Measurements from ENCODE around the gene MRPL24. TPM values are rescaled to one million over a fixed set of nuclear protein-coding genes. Genes with fewer than 3 reads are reported as not detected.

The MRPL24 gene
- total RNA-seq, 2 donors from 2014 or later, result 45.8 to 50.5 TPM

- Histone ChIP-seq H3K36me3 (peaks cover 44% of the 10 kb centered on the region), H3K4me3 (peak overlapping the region; percentile 70 to 81), H3K27me3 (no peaks in the 10 kb centered on the region), H3K9me3 (no peaks in the 10 kb centered on the region), H3K27ac (peak overlapping the region; percentile 78 to 83), H3K4me1 (peaks cover 0 to 31% of the 10 kb centered on the region in 2 donors)
- DNase-seq (ENCODE audit: low spot score), result no peak
- no peak for TF ChIP-seq CTCF (IDR thresholded peaks at IDR 0.05)
Measured at GRCh38 chr1:156740237-156740740, 599 bp downstream of the MRPL24 start.

- no peak overlapping the region for H3K27ac ChIP-seq
- no peaks in the 10 kb centered on the region for H3K9me3 ChIP-seq
- no peak for DNase-seq (ENCODE audit: low spot score)
- no peak overlapping the region for H3K4me3 ChIP-seq
- H3K27me3 ChIP-seq, result no peaks in the 10 kb centered on the region
- H3K4me1 ChIP-seq, result peaks cover 0 to 17% of the 10 kb centered on the region in 2 donors
- peaks cover 35% of the 10 kb centered on the region for H3K36me3 ChIP-seq
- no peak for TF ChIP-seq CTCF (IDR thresholded peaks at IDR 0.05)
Measured at GRCh38 chr1:156738916-156739315, 2.0 kb downstream of the MRPL24 start.

- no peak for DNase-seq (ENCODE audit: low spot score)
- no peak for TF ChIP-seq CTCF (IDR thresholded peaks at IDR 0.05)
- Histone ChIP-seq H3K27ac (no peak overlapping the region), H3K4me3 (no peak overlapping the region), H3K9me3 (no peaks in the 10 kb centered on the region), H3K27me3 (no peaks in the 10 kb centered on the region), H3K4me1 (peaks cover 0 to 16% of the 10 kb centered on the region in 2 donors), H3K36me3 (peaks cover 34% of the 10 kb centered on the region)
Measured at GRCh38 chr1:156738407-156738806, 2.5 kb downstream of the MRPL24 start.

- TF ChIP-seq CTCF (IDR thresholded peaks at IDR 0.05), result no peak
- Histone ChIP-seq H3K4me1 (peaks cover 0 to 6% of the 10 kb centered on the region in 2 donors), H3K27ac (no peak overlapping the region), H3K4me3 (no peak overlapping the region), H3K9me3 (no peaks in the 10 kb centered on the region), H3K27me3 (no peaks in the 10 kb centered on the region), H3K36me3 (peaks cover 19% of the 10 kb centered on the region)
- no peak for DNase-seq (ENCODE audit: low spot score)
Measured at GRCh38 chr1:156733989-156734584, 6.8 kb downstream of the MRPL24 start.

- no peak for TF ChIP-seq CTCF (IDR thresholded peaks at IDR 0.05)
- Histone ChIP-seq H3K4me3 (peak within 1 kb of the TSS; percentile 64 to 87), H3K9me3 (no peaks in the 10 kb centered on the region), H3K36me3 (peaks cover 21% of the 10 kb centered on the region), H3K4me1 (peaks cover 0 to 43% of the 10 kb centered on the region in 2 donors), H3K27me3 (no peaks in the 10 kb centered on the region), H3K27ac (peak within 1 kb of the TSS; percentile 98 to 99)
- peak; percentile 99 for DNase-seq (ENCODE audit: low spot score)
Measured at GRCh38 chr1:156728599-156729462, 12.1 kb downstream of the MRPL24 start, which contains the start of gene ISG20L2. ISG20L2 (minus strand) TSS chr1:156728766; CDS start chr1:156727652, 1,114 bp downstream.

All from right atrium auricular region (tissue), 2 donors.